ENCODE data around the gene ICE2. TPM values are rescaled to one million over a fixed set of nuclear protein-coding genes. Genes with fewer than 3 reads are reported as not detected.

The ICE2 gene
- polyA plus RNA-seq, 1 of the 3 experiments (the other 2 are of a cell fraction): 19.0 TPM

GRCh38 chr15:60519218-60519617, 40.3 kb upstream of the ICE2 start:
- Histone ChIP-seq H3K4me2 (no peak overlapping the region), H4K20me1 (ENCODE audit: insufficient read depth) (no peaks in the 10 kb centered on the region), H3K4me1 (ENCODE audit: control insufficient read depth in 1 of 2, insufficient read depth in 2 of 2, low read depth in 1 of 2, low read length in 1 of 2) (peaks cover 0 to 16% of the 10 kb centered on the region in 2 experiments; a peak in 2 of 4 replicates), H3F3A (replicated peaks; ENCODE audit: insufficient read depth) (peaks cover 9% of the 10 kb centered on the region), H3K27ac (ENCODE audit: low read depth in 2 of 2, low read length in 1 of 2) (no peak overlapping the region), H3K9ac (no peak overlapping the region), H3K9me3 (no peaks in the 10 kb centered on the region), H3K27me3 (ENCODE audit: insufficient read depth) (no peaks in the 10 kb centered on the region), H2AFZ (ENCODE audit: low read depth) (no peak overlapping the region), H3K36me3 (replicated peaks in 1 of 2; ENCODE audit: control insufficient read depth in 1 of 2, insufficient read depth in 2 of 2, low read length in 1 of 2) (no peaks in the 10 kb centered on the region), H3K79me2 (ENCODE audit: insufficient read depth) (no peaks in the 10 kb centered on the region), H3K4me3 (ENCODE audit: low read depth in 2 of 2, low read length in 1 of 2) (no peak overlapping the region), H3K9me2 (no peaks in the 10 kb centered on the region)
- CTCF ChIA-PET: interaction anchor here (1.8 to 7.4 kb wide), 9 partner anchors 12 to 397 kb away, joined by 4 to 124 read pairs (median 22); no protein-coding TSS in a partner anchor
- TF ChIP-seq FOSL2 (IDR thresholded peaks at IDR 0.05; ENCODE audit: borderline replicate concordance, low read depth): no peak
- no peak for DNase-seq
- 82% methylated on average over 1 of the region's 1 CpG for WGBS (ENCODE audit: low lambda C conversion rate)
- POLR2A ChIA-PET: no interaction called here

- whole genome bisulfite sequencing (ENCODE audit: low lambda C conversion rate): 90% methylated on average over 8 of the region's 8 CpGs
- DNase-seq: no peak
- POLR2A ChIA-PET: no interaction called here
These were observed 39.6 kb upstream of the ICE2 start for GRCh38 chr15:60518511-60518910.

More at GRCh38 chr15:60518511-60518910, 39.6 kb upstream of the ICE2 start:
- Histone ChIP-seq H3K4me3 (ENCODE audit: low read depth in 2 of 2, low read length in 1 of 2) (no peak overlapping the region), H3K4me2 (no peak overlapping the region), H3K4me1 (ENCODE audit: control insufficient read depth in 1 of 2, insufficient read depth in 2 of 2, low read depth in 1 of 2, low read length in 1 of 2) (peaks cover 0 to 16% of the 10 kb centered on the region in 2 experiments; a peak in 2 of 4 replicates), H3K9me3 (no peaks in the 10 kb centered on the region), H3K27ac (ENCODE audit: low read depth in 2 of 2, low read length in 1 of 2) (no peak overlapping the region), H3K79me2 (ENCODE audit: insufficient read depth) (no peaks in the 10 kb centered on the region), H4K20me1 (ENCODE audit: insufficient read depth) (no peaks in the 10 kb centered on the region), H3K9me2 (no peaks in the 10 kb centered on the region), H3K36me3 (replicated peaks in 1 of 2; ENCODE audit: control insufficient read depth in 1 of 2, insufficient read depth in 2 of 2, low read length in 1 of 2) (peaks cover 0 to under 1% of the 10 kb centered on the region in 2 experiments), H3K27me3 (ENCODE audit: insufficient read depth) (no peaks in the 10 kb centered on the region), H3K9ac (no peak overlapping the region), H2AFZ (ENCODE audit: low read depth) (no peak overlapping the region), H3F3A (replicated peaks; ENCODE audit: insufficient read depth) (peaks cover 9% of the 10 kb centered on the region)
- CTCF ChIA-PET: interaction anchor here (1.4 to 7.4 kb wide), 4 partner anchors 9 to 158 kb away, joined by 5 to 124 read pairs (median 14); no protein-coding TSS in a partner anchor
- TF ChIP-seq USF1 (IDR thresholded peaks at IDR 0.05; ENCODE audit: borderline replicate concordance, low read depth): no peak
- no peak for TF ChIP-seq TCF12 (IDR thresholded peaks at IDR 0.05)
- no peak for TF ChIP-seq FOSL2 (IDR thresholded peaks at IDR 0.05; ENCODE audit: borderline replicate concordance, low read depth)
- TF ChIP-seq SMC3 (IDR thresholded peaks at IDR 0.05; ENCODE audit: low read depth, low read length): no peak
- TF ChIP-seq IRF3 (IDR thresholded peaks at IDR 0.05; ENCODE audit: low read depth, low read length): no peak
- TF ChIP-seq JUND (IDR thresholded peaks at IDR 0.05): no peak
- TF ChIP-seq FOXM1 (IDR thresholded peaks at IDR 0.05; ENCODE audit: low read depth): no peak
- no peak for TF ChIP-seq MAX (IDR thresholded peaks at IDR 0.05; ENCODE audit: low read depth)
- no peak for TF ChIP-seq SIN3A (IDR thresholded peaks at IDR 0.05; ENCODE audit: borderline replicate concordance, low read depth, low read length)
- TF ChIP-seq GATA2 (CRISPR knock-in tag; IDR thresholded peaks at IDR 0.05): no peak
